Neural cell (in vitro differentiated cells): ENCODE data around the gene MXRA7.
"Not testable (repeated sequence)": the region's sequence is repeated elsewhere in the genome, so short reads cannot be mapped to it uniquely, and the experiment has no call there.

Experiments used
- CTCF ChIP-seq: fragments of 450-650 bp; IDR thresholded peaks from 2 replicates; pipeline ENCODE4 v1.5.1; 2014; ENCODE audit warnings: antibody characterized with exemption, mild to moderate bottlenecking, moderate library complexity; ENCODE audit not compliant: poor library complexity, severe bottlenecking
- EZH2 ChIP-seq: fragments of 200-600, 300-800 bp; shearing (Covaris generic), sonication (generic); IDR thresholded peaks from 2 replicates; pipeline ENCODE4 v1.6.1; 2014; ENCODE audit warnings: antibody characterized with exemption, low read length, borderline replicate concordance, mild to moderate bottlenecking; ENCODE audit not compliant: insufficient read depth, poor library complexity, severe bottlenecking
- MXI1 ChIP-seq: fragments of 450-650 bp; conservative IDR thresholded peaks from 2 replicates; pipeline ENCODE4 v1.6.1; 2014; ENCODE audit warnings: antibody characterized with exemption, mild to moderate bottlenecking; ENCODE audit not compliant: poor library complexity, severe bottlenecking
- POLR2AphosphoS5 ChIP-seq: IDR thresholded peaks from 2 replicates; pipeline ENCODE4 v1.6.1; 2012
- RAD21 ChIP-seq: fragments of 450-650 bp; conservative IDR thresholded peaks from 2 replicates; pipeline ENCODE4 v1.6.1; 2014; ENCODE audit warnings: antibody characterized with exemption, mild to moderate bottlenecking, moderate library complexity
- REST ChIP-seq: IDR thresholded peaks from 2 replicates; pipeline ENCODE4 v1.6.1; 2012; ENCODE audit warnings: borderline replicate concordance
- SMC3 ChIP-seq: fragments of 450-650 bp; conservative IDR thresholded peaks from 2 replicates; pipeline ENCODE4 v1.6.1; 2014; ENCODE audit warnings: antibody characterized with exemption, mild to moderate bottlenecking, moderate library complexity; ENCODE audit not compliant: poor library complexity
- TAF1 ChIP-seq: IDR thresholded peaks from 2 replicates; pipeline ENCODE4 v1.6.1; 2012; ENCODE audit warnings: low read depth

- TF ChIP-seq CTCF, MXI1, REST, EZH2, RAD21, POLR2AphosphoS5, TAF1, SMC3: not testable (repeated sequence)
Observed at GRCh38 chr17:76636486-76637206, 74.1 kb downstream of the MXRA7 start.
